GM18858 (cell line): Measurements from ENCODE around the gene GEMIN2.
"Not testable (repeated sequence)": the region's sequence is repeated elsewhere in the genome, so short reads cannot be mapped to it uniquely, and the experiment has no call there.

Experiments
- ATAC-seq: cut with Tn5 transposase; IDR thresholded peaks from one replicate; pipeline ENCODE4 v1.9.1; 2021; ENCODE audit not compliant: unreplicated experiment

The GEMIN2 gene

GRCh38 chr14:39109893-39110715 lies 4.0 kb upstream of the GEMIN2 start:
- no peak for ATAC-seq

- ATAC-seq = no peak
These were observed 444 bp upstream of the GEMIN2 start for GRCh38 chr14:39113685-39114072.

GRCh38 chr14:39122330-39123138 lies 8.4 kb downstream of the GEMIN2 start:
- ATAC-seq = no peak

- ATAC-seq = not testable (repeated sequence)
These were observed 23.7 kb downstream of the GEMIN2 start for GRCh38 chr14:39137835-39138234.

- no peak for ATAC-seq
These were observed 24.3 kb downstream of the GEMIN2 start for GRCh38 chr14:39138440-39138839.

- no peak for ATAC-seq
These were observed 26.0 kb downstream of the GEMIN2 start for GRCh38 chr14:39140170-39140569.

- not testable (repeated sequence) for ATAC-seq
These were observed 27.5 kb downstream of the GEMIN2 start for GRCh38 chr14:39141623-39142022.

GRCh38 chr14:39143226-39143625 lies 29.1 kb downstream of the GEMIN2 start:
- ATAC-seq = not testable (repeated sequence)

- no peak for ATAC-seq
These were observed 31.3 kb downstream of the GEMIN2 start for GRCh38 chr14:39145266-39145966.

GRCh38 chr14:39154594-39155189 lies 40.6 kb downstream of the GEMIN2 start:
- no peak for ATAC-seq

- no peak for ATAC-seq
These were observed 43.4 kb downstream of the GEMIN2 start for GRCh38 chr14:39157491-39157890.

GRCh38 chr14:39158222-39158858 lies 44.2 kb downstream of the GEMIN2 start:
- ATAC-seq = no peak

GRCh38 chr14:39160494-39160893 lies 46.4 kb downstream of the GEMIN2 start:
- no peak for ATAC-seq

GRCh38 chr14:39167797-39168320 lies 53.7 kb downstream of the GEMIN2 start:
- ATAC-seq = not testable (repeated sequence)

- ATAC-seq = no peak
These were observed 54.5 kb downstream of the GEMIN2 start for GRCh38 chr14:39168591-39168990.

- peak; percentile 11 for ATAC-seq
These were observed 55.4 kb downstream of the GEMIN2 start for GRCh38 chr14:39169541-39169900.

GRCh38 chr14:39173198-39173597 lies 59.1 kb downstream of the GEMIN2 start:
- ATAC-seq = no peak

- ATAC-seq = peak; percentile 92
These were observed 60.7 kb downstream of the GEMIN2 start, which contains the start of gene PNN for GRCh38 chr14:39174560-39175444. PNN (plus strand) TSS chr14:39175254; CDS start chr14:39175280, 26 bp downstream.
